ENCODE measurements around the gene PPP2R2B. TPM values are rescaled to one million over a fixed set of nuclear protein-coding genes. Genes with fewer than 3 reads are reported as not detected.

Gene PPP2R2B
- total and polyA plus RNA-seq, 2 of the 4 experiments (the other 2 are of a cell fraction), result not detected

DNA sequence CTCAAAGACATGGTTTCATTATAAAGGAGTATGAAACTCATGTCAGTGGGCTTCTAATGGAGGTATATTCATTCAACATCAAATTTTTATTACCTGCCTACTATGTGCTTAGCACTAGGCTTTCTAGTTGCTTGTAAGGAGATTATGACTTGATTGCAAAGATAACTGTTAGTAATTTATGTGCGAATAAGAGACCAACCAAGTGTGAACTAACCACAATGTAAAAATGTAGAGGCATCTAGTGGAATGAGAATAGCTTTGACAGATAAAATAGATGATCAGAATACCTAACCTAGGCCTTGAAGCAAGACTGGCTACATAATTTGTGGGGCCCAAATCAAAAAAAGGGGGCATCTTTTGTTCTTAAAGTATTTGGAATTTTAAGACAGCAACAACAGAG lies 13.0 kb upstream of the PPP2R2B start:
- Histone ChIP-seq H3K4me1 (ENCODE audit: control insufficient read depth, insufficient read depth, low read length) (no peaks in the 10 kb centered on the region), H3K9ac (ENCODE audit: low read depth, low read length) (no peak overlapping the region), H4K91ac (ENCODE audit: insufficient read depth, low read depth, low read length) (no peak overlapping the region), H3K56ac (ENCODE audit: extremely low read depth, insufficient read depth, low read length) (no peak overlapping the region), H3K9me1 (ENCODE audit: insufficient read depth, low read length) (no peaks in the 10 kb centered on the region), H3K27ac (ENCODE audit: insufficient read depth, low read length) (no peak overlapping the region), H3K14ac (replicated peaks; ENCODE audit: low read depth, low read length) (no peak overlapping the region), H4K20me1 (ENCODE audit: insufficient read depth, low read length) (no peaks in the 10 kb centered on the region), H3K79me1 (ENCODE audit: low read depth in 1 of 2, low read length in 2 of 2) (no peaks in the 10 kb centered on the region), H3K18ac (ENCODE audit: low read depth, low read length) (no peak overlapping the region), H3K23ac (ENCODE audit: low read depth, low read length) (no peak overlapping the region), H3K9me3 (ENCODE audit: control insufficient read depth, insufficient read depth, low read length) (no peaks in the 10 kb centered on the region), H3K4ac (ENCODE audit: low read depth, low read length) (no peak overlapping the region), H3K27me3 (ENCODE audit: control insufficient read depth, insufficient read depth, low read length) (no peaks in the 10 kb centered on the region), H2AK5ac (ENCODE audit: low read depth, low read length) (no peak overlapping the region), H3K36me3 (ENCODE audit: control insufficient read depth, insufficient read depth, low read length) (no peaks in the 10 kb centered on the region), H2BK120ac (ENCODE audit: low read depth, low read length) (no peak overlapping the region), H2BK20ac (ENCODE audit: low read depth, low read length) (no peak overlapping the region), H2AK9ac (replicated peaks; ENCODE audit: low read depth, low read length, poor library complexity) (no peak overlapping the region), H3K4me2 (ENCODE audit: low read depth, low read length) (no peak overlapping the region), H3K4me3 (ENCODE audit: insufficient read depth, low read depth, low read length) (no peak overlapping the region), H2BK5ac (ENCODE audit: low read depth, low read length, poor library complexity, severe bottlenecking) (no peak overlapping the region), H2AFZ (replicated peaks; ENCODE audit: low read length, poor library complexity) (no peak overlapping the region), H2BK15ac (ENCODE audit: low read depth, low read length) (no peak overlapping the region), H4K5ac (ENCODE audit: low read depth, low read length) (no peak overlapping the region), H4K8ac (ENCODE audit: low read depth in 2 of 2, low read length in 2 of 2) (no peak overlapping the region)
- DNase-seq (no peak), ATAC-seq (ENCODE audit: low read depth) (no peak)
- in situ Hi-C loops (cut with MboI; ENCODE audit: low sequenced_read_pairs), result no loop called here
- POLR2A ChIA-PET (ENCODE audit: unreplicated experiment), result no interaction called here
- no CpG with 5 or more reads among the region's 1 CpG for WGBS, 2 experiments (ENCODE audit: extremely low coverage in 2 of 2, insufficient read length in 1 of 2)
- CTCF ChIA-PET, result no interaction called here
- no TSS peak for BruUV-seq (replicated peaks)
- intact Hi-C loops (cut with micrococcal nuclease), result no loop called here
- TF ChIP-seq BHLHE40 (IDR thresholded peaks at IDR 0.05; ENCODE audit: low read depth, low read length) (no peak), FOS (IDR thresholded peaks at IDR 0.05; ENCODE audit: low read depth, low read length) (no peak), CEBPB (IDR thresholded peaks at IDR 0.05; ENCODE audit: low read depth, low read length) (no peak), MXI1 (IDR thresholded peaks at IDR 0.05; ENCODE audit: borderline replicate concordance, low read depth, low read length) (no peak), RCOR1 (IDR thresholded peaks at IDR 0.05; ENCODE audit: insufficient replicate concordance, low read length) (no peak), CHD1 (IDR thresholded peaks at IDR 0.05; ENCODE audit: low read depth, low read length) (no peak), NFE2L2 (IDR thresholded peaks at IDR 0.05; ENCODE audit: low read depth, low read length) (no peak), MAFK (IDR thresholded peaks at IDR 0.05; ENCODE audit: low read depth, low read length) (no peak), POLR2A (IDR thresholded peaks at IDR 0.05; ENCODE audit: low read depth, low read length) (no peak), SMC3 (IDR thresholded peaks at IDR 0.05; ENCODE audit: low read depth, low read length) (no peak), RAD21 (IDR thresholded peaks at IDR 0.05; ENCODE audit: low read length) (no peak), RFX5 (IDR thresholded peaks at IDR 0.05; ENCODE audit: low read depth, low read length) (no peak)
- TF ChIP-seq, protein P1, sequence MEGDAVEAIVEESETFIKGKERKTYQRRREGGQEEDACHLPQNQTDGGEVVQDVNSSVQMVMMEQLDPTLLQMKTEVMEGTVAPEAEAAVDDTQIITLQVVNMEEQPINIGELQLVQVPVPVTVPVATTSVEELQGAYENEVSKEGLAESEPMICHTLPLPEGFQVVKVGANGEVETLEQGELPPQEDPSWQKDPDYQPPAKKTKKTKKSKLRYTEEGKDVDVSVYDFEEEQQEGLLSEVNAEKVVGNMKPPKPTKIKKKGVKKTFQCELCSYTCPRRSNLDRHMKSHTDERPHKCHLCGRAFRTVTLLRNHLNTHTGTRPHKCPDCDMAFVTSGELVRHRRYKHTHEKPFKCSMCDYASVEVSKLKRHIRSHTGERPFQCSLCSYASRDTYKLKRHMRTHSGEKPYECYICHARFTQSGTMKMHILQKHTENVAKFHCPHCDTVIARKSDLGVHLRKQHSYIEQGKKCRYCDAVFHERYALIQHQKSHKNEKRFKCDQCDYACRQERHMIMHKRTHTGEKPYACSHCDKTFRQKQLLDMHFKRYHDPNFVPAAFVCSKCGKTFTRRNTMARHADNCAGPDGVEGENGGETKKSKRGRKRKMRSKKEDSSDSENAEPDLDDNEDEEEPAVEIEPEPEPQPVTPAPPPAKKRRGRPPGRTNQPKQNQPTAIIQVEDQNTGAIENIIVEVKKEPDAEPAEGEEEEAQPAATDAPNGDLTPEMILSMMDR (conservative IDR thresholded peaks at IDR 0.05; ENCODE audit: low read depth, low read length), result no peak
- TF ChIP-seq, protein P2, sequence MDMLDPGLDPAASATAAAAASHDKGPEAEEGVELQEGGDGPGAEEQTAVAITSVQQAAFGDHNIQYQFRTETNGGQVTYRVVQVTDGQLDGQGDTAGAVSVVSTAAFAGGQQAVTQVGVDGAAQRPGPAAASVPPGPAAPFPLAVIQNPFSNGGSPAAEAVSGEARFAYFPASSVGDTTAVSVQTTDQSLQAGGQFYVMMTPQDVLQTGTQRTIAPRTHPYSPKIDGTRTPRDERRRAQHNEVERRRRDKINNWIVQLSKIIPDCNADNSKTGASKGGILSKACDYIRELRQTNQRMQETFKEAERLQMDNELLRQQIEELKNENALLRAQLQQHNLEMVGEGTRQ (IDR thresholded peaks at IDR 0.05; ENCODE audit: low read depth, low read length), result no peak
- dilution Hi-C loops (cut with HindIII; ENCODE audit: low sequenced_read_pairs, unreplicated experiment), result no loop called here
